Body of pancreas (tissue), 4 donors: ENCODE data around the gene TNS3.

Experiments used
- CTCF ChIP-seq, 7 experiments: fragments of 450-650 bp in 4 of 7; fragments of 200-600 bp in 3 of 7; sonication (generic) in 3 of 7; IDR thresholded peaks; one replicate each; pipeline ENCODE4 v1.5.1; 2016 to 2019; ENCODE audit warnings: antibody characterized with exemption in 7 of 7
- POLR2A ChIP-seq, 3 donors: fragments of 450-650 bp; IDR thresholded peaks; one replicate each; pipeline ENCODE4 v1.6.1; 2016; ENCODE audit warnings: antibody characterized with exemption in 3 of 3, mild to moderate bottlenecking in 2 of 3

GRCh38 chr7:47605816-47606575, 24.1 kb upstream of the TNS3 start:
- TF ChIP-seq CTCF (IDR thresholded peaks at IDR 0.05) (no peak), POLR2A (IDR thresholded peaks at IDR 0.05) (no peak)
